Measurements from ENCODE around the gene SPAAR. TPM values are rescaled to one million over a fixed set of nuclear protein-coding genes. Genes with fewer than 3 reads are reported as not detected.
A peak's percentile ranks its signal among the peaks of the same experiment; 100 is the strongest.

SPAAR gene
- total RNA-seq, 2 experiments from 2014 or later: not detected

DNA sequence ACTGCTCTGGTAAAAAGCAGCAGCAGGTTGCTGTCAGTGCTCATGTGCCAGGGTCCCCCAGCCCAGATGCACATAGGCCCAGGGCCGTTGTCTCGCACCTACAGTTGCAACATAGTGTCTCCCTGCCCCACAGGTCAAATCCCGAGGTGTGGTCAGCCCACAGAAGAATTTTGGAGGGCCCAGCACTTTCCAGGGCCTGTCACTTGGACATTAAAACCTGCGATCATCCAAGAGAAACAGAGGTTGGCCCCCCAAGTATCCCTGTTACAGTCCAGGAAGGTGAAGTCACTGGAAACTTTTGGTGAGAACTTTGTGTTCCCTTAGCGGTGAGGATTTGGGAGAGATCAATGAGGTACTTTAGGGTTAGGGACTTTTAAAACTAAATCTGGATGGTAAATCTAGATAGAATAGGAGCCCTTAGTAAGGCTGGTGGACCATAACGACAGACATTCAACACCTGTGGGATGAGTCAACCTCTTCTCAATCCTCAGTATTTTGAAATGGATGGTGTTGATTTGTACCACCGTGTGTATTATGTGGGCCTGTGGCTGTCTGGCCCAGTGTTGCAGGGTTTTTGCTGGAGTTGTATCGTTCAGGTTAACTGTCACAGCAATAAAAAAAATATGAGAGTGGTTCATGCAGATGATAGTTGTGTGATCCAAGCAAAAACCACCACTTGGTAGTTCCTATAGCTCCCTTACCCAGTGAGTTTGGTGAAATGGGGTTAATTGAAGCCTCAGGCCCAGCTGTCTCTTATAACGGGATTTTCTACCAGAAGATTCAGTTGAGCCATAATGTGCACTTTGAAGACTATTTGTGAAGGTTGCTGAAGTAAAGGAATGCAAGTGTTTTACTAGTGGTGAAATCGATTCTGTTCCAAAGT, 29.4 kb downstream of the SPAAR start:
- ChIA-PET CTCF (interaction anchor here (1.1 to 9.4 kb wide), 4 partner anchors 17 to 84 kb away, joined by 3 to 147 read pairs (median 19); partner anchors contain the start of gene HRCT1), POLR2A (interaction anchor here (0.6 kb wide), 1 partner anchor 28 kb away, joined by 4 read pairs; no protein-coding TSS in a partner anchor)
- no peak for TF ChIP-seq CTCF (IDR thresholded peaks at IDR 0.05)
- peak; percentile 38 for ATAC-seq
- intact Hi-C loops (cut with micrococcal nuclease): no loop called here
- Mint-ChIP-seq H3K4me3 (no peak overlapping the region), H3K4me1 (ENCODE audit: low read depth) (peaks cover 34% of the 10 kb centered on the region), H3K9me3 (peaks cover 4% of the 10 kb centered on the region), H3K27ac (no peak overlapping the region), H3K27me3 (no peaks in the 10 kb centered on the region), H3K36me3 (ENCODE audit: low read depth) (no peaks in the 10 kb centered on the region)
- no peak for DNase-seq

DNA sequence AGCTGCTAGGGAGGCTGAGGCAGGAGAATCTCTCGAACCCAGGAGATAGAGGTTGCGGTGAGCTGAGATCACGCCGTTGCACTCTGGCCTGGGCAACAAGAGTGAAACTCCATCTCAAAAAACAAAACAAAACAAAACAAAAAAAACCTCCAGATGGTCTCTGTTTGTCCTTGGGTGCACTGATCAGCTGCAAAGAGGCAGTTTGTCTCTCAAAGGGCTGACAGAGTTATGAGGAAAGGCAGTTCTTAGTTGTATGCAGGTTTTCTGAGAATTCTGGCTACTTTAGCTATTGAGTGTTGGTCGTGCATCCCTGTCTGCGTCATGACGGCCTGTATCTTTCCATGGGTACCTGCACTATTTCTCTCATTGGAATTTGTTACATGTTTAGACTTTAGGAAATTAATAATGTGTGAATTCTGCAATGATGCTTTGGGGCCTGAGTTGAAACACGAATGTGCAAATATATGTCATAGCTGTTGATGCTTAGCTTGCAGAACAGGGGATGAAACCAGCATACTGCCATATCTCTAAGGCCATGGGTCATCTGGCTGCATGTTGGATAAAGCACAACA, 30.5 kb downstream of the SPAAR start:
- no peak for TF ChIP-seq CTCF (IDR thresholded peaks at IDR 0.05)
- CTCF ChIA-PET: interaction anchor here (1.0 to 9.4 kb wide), 9 partner anchors 9 to 113 kb away, joined by 3 to 147 read pairs (median 6); partner anchors contain the start of gene HRCT1
- Mint-ChIP-seq H3K4me1 (ENCODE audit: low read depth) (peaks cover 34% of the 10 kb centered on the region), H3K27me3 (no peaks in the 10 kb centered on the region), H3K9me3 (peaks cover 4% of the 10 kb centered on the region), H3K36me3 (ENCODE audit: low read depth) (no peaks in the 10 kb centered on the region), H3K27ac (no peak overlapping the region), H3K4me3 (no peak overlapping the region)
- intact Hi-C loops (cut with micrococcal nuclease): loop anchor here (5.0 kb wide), 1 partner anchor 32 kb away; the partner anchor contains the start of genes HRCT1 and SPAAR
- POLR2A ChIA-PET: interaction anchor here (0.6 to 1.3 kb wide), 3 partner anchors 15 to 396 kb away, joined by 3 read pairs; partner anchors contain the start of gene CLTA
- peak; percentile 12 for DNase-seq
- ATAC-seq: no peak

DNA sequence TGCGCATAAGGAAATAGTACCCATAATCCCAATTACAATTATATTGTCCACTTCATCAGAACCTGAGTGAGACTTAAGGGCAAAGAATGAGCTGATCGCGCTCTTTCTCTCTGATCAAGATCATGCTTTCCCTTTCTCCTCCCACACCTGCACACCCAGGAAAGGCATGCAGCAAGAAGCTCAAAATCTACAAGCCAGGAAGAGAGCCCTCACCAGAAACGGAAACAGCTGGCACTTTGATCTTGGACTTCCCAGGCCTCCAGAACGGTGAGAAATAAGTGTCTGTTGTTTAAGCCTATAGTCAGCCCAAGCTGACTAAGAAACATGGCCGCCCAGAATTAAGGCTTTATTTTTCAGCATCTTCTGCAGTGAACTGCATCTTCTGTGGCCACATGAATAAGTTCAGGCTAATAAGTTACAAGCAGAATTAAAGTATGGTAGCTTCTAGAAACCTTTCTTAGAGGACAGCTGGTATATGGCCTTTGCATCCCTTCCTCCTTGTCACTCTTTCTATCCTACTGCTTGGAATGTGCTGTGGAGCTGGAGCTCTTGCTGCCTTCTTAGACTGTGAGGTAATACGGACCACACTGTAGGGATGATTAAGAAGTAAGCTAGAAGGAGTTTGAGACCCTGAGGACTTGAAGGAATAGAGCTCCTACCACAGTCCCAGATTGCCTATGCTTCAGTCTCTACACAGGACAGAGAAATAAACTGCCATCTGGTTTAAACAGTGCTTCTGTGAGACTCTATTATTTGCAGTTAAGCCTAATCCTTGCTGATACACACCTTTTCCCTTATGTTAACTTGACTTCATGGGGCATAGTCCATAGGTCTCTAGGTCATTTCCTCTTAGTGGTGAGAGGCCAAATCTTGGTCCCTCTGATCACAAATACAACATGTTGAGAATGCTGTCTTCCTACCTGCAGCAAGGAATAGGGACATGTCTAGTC, 31.4 kb downstream of the SPAAR start:
- POLR2A ChIA-PET: interaction anchor here (0.9 to 1.3 kb wide), 3 partner anchors 16 to 250 kb away, joined by 3 read pairs; partner anchors contain the start of gene CLTA
- Mint-ChIP-seq H3K36me3 (ENCODE audit: low read depth) (no peaks in the 10 kb centered on the region), H3K9me3 (peaks cover 4% of the 10 kb centered on the region), H3K27me3 (no peaks in the 10 kb centered on the region), H3K4me3 (no peak overlapping the region), H3K4me1 (ENCODE audit: low read depth) (peaks cover 37% of the 10 kb centered on the region), H3K27ac (peak overlapping the region; percentile 8)
- intact Hi-C loops (cut with micrococcal nuclease): loop anchor here (5.0 kb wide), 1 partner anchor 33 kb away; the partner anchor contains the start of genes HRCT1 and SPAAR
- no peak for TF ChIP-seq CTCF (IDR thresholded peaks at IDR 0.05)
- DNase-seq: peak; percentile 55
- ATAC-seq: peak; percentile 74
- CTCF ChIA-PET: interaction anchor here (0.7 to 9.4 kb wide), 14 partner anchors 10 to 615 kb away, joined by 3 to 147 read pairs (median 3); partner anchors contain the start of genes CLTA and HRCT1

GRCh38 chr9:35942286-35942685, 33.0 kb downstream of the SPAAR start:
- TF ChIP-seq CTCF (IDR thresholded peaks at IDR 0.05): no peak
- DNase-seq: no peak
- Mint-ChIP-seq H3K27me3 (no peaks in the 10 kb centered on the region), H3K27ac (no peak overlapping the region), H3K4me3 (no peak overlapping the region), H3K36me3 (ENCODE audit: low read depth) (no peaks in the 10 kb centered on the region), H3K9me3 (peaks cover 2% of the 10 kb centered on the region), H3K4me1 (ENCODE audit: low read depth) (peaks cover 39% of the 10 kb centered on the region)
- intact Hi-C loops (cut with micrococcal nuclease): loop anchor here (5.0 kb wide), 1 partner anchor 35 kb away; the partner anchor contains the start of genes HRCT1 and SPAAR
- POLR2A ChIA-PET: interaction anchor here (0.7 kb wide), 1 partner anchor 95 kb away, joined by 5 read pairs; the partner anchor contains the start of gene RECK
- CTCF ChIA-PET: interaction anchor here (0.8 to 9.4 kb wide), 5 partner anchors 14 to 116 kb away, joined by 3 to 147 read pairs (median 29); partner anchors contain the start of genes HRCT1, OR2S2 and SPAAR
- no peak for ATAC-seq

Data from activated CD8-positive, alpha-beta T cell treated with anti-CD3 and anti-CD28 coated beads for 36 hours (primary cell).